Activated CD8-positive, alpha-beta memory T cell treated with anti-CD3 and anti-CD28 coated beads, Interleukin-2, amount 50 U/mL, for 48 hours (primary cell): ENCODE results near the gene PCDH9.

Source experiments
- DNase-seq: peaks from one replicate; pipeline ENCODE4 v3.0.0-alpha.2; 2020

PCDH9 gene

GRCh38 chr13:66410314-66410713, 819.8 kb downstream of the PCDH9 start:
- no peak for DNase-seq

GRCh38 chr13:66409542-66409941, 820.6 kb downstream of the PCDH9 start:
- no peak for DNase-seq

DNA sequence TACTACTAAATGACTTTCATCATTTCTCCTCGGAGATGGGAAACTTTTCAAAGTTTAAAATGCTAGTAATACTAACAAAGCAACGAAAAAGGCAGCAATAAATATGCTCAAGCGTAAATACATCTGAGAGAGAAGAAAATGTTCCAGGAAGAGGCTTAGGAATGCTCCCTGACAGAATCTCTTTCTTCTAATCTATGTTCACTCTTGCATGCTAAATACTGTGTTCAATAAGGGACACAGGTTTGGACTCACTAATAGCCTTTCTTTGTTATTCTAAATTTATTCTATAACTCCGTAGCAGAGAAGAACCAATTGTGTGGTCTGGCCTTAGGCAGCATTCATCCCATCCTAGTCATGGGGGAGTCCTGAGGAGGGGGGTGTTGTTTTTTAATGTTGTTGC, 823.0 kb downstream of the PCDH9 start:
- no peak for DNase-seq

DNA sequence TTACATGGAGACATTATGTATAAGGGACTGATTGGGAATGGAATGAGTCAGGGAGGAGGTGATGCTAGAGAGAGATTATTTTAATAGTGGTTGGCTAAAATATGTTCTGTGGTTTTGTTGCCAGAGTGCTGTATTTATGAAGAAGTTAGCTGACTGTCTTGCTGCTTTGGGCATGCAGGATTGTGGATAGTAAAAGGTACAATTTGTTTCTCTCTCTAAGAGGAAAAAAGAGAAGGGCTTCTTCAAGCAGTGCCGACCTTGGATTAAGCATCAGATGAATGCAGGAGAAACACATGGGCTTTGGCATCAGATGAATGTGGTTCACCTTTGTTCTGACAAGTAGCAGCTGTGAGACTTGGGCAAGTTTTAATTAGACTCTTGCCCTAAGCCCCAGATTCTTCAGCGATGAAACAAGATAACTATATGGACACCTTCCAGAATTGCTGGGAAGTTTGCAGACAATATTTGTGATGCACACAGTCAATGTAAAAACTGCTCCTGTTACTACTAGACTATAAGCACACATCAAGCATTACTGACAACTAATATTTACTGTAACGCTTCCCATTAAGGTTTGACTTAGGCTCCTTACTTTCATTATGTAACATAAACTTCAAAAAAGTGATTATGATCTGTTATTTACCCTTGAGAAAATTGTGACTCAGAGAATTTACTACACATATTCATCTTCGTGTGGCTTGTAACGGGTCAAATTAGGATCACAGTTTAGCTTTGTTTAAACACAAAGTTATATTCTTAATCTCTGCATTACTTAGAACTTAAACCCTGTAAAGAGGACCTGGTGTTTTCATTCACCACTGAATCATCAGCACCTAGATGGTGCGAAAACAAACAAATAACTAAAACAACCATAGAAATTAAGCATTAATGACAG, 824.0 kb downstream of the PCDH9 start:
- no peak for DNase-seq

DNA sequence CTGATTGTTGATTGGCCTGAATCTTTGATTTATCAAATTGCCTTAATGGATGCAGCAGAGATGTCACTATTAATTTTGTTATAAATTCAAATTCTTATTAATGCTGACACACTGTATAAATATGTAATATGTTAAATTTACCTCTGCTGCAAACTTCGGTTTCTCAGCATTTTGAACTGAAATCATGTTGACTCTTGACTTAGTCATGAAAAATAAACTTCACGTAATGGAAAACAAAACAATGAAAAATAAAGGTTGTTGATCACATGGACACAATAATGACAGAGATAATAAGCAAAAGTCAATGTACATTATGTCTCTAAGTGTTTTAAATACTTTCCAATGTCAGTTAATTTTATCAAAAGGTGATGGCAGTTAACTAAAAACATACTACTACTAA, 827.6 kb downstream of the PCDH9 start:
- DNase-seq, result no peak

DNA sequence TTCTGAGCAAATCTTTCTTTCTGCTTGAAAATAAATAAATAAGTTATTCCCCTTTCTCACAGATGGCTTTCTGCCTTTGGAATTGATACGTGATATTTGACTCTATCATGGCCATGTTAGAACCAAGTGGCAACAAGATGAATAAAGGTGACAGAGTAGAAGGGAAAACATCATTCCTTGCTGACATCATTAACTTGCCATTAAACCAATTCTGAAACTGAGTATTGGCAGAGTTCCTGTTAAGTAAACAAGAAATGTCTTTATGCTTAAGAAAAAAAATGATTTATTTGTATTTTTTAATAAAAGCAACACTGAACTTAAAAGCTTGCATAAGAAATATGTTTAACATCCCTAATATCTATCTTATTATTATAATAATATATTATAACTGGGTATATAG, 828.1 kb downstream of the PCDH9 start:
- no peak for DNase-seq

- DNase-seq, result no peak
These were observed 829.8 kb downstream of the PCDH9 start for GRCh38 chr13:66400292-66400691.

DNA sequence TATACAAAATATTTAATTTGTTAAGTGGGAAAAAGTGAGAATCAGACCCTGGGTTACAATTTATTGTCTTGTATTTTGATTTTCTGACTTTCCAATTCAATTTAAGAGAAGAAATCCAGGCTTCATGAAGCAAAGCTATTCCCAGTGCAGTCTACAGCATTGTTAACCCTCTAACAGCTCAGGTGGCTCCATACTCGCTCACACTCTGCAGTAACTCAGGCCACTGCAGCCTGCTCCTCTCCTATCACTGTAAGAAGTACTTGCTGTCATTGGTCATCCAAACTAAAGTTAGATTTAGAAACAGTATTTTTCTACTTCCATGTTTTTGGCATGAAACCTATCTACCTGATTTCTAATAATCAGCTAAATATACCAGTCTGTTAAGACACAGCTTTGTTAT, 830.3 kb downstream of the PCDH9 start:
- DNase-seq, result no peak

GRCh38 chr13:66397133-66397532, 833.0 kb downstream of the PCDH9 start:
- no peak for DNase-seq

GRCh38 chr13:66391322-66391721, 838.8 kb downstream of the PCDH9 start:
- no peak for DNase-seq

DNA sequence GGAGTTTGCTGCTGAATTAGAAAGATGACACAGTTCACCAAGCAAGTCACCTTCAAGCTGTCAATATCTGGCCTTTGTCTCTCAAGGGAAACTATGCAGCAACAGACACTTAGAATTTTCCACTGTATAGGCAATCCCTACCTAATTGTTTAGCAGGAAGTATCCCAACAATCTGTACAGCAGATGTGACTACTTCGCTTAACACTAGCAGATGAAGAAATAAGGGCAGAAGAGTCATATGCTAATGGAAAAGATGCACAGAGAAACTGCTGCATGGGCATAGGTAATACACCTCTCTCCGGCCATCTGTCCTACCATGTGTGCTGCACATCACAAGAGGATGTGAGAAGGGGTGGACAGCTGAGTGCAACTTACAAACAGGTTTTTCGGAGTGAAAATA, 851.2 kb downstream of the PCDH9 start:
- no peak for DNase-seq

GRCh38 chr13:66377569-66377968, 852.6 kb downstream of the PCDH9 start:
- no peak for DNase-seq

DNA sequence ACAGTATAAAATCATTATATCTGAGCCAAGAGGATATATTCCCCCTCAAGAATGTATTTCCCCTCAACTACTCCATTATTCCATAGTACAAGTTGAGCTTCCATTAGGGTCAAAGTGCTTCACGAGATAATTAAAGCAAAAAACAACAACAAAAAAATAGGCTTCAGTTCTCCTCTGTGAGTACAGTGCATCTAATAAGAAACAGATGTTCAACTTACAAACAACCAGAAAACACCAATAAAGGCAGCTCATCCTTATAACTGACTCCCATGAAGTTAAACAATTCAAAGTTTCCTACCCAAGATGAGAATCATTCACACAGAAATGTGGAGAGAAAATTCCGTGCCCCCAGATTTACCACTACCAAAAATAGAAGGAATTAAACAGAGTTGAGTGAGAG, 854.4 kb downstream of the PCDH9 start:
- DNase-seq, result no peak

DNA sequence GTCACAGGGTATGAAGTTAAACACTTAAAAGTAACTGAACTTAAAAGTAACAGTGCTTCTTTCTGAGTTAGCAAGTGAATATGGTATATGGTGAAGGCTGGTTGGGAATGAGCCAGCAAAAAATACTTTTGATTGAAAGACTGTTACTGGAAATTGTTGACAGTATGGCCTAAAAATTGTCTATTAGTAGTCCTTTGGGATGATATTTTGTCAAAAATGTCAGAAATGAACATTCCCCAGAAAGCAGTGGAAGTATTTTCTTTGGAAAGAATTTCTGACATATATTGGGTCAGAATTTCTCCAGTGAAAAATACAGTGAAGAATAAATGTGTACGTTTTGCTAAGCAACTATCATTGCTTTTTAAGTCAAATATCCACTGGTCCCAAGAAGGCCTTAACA, 860.5 kb downstream of the PCDH9 start:
- no peak for DNase-seq

GRCh38 chr13:66367356-66367755, 862.8 kb downstream of the PCDH9 start:
- DNase-seq, result no peak

GRCh38 chr13:66365101-66365500, 865.0 kb downstream of the PCDH9 start:
- no peak for DNase-seq

- no peak for DNase-seq
These were observed 865.8 kb downstream of the PCDH9 start for GRCh38 chr13:66364346-66364745.

- no peak for DNase-seq
These were observed 867.7 kb downstream of the PCDH9 start for GRCh38 chr13:66362485-66362884.

DNA sequence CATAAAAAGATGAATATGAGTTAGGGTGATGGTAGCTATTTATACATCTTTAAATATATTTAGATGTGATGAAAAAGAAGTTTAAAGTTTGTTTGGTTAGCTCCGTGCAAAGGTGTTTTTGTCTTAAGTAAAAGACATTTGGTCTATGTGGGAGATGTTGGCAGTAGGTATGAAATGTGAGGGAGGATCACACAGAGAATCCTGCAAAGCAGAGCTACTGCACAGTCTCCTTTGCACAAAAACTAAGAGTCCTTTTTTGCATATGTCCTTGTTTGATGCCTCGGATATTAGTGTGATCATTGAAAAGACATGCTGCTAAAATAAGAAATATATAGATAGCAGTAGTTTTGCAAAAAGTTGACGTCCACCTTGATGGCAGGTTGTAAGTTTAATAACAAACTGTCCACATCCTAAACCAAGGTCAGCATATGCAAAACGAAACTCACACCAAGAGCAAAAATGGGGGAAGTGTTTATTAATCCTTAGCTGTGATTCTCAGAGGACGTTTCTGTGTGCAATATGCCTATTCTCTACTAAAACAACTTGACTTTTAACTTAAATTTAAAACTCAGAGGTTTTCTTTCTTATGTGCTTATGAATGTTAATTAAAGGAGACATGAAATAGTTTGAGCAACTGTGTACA, 870.1 kb downstream of the PCDH9 start:
- DNase-seq, result no peak

DNA sequence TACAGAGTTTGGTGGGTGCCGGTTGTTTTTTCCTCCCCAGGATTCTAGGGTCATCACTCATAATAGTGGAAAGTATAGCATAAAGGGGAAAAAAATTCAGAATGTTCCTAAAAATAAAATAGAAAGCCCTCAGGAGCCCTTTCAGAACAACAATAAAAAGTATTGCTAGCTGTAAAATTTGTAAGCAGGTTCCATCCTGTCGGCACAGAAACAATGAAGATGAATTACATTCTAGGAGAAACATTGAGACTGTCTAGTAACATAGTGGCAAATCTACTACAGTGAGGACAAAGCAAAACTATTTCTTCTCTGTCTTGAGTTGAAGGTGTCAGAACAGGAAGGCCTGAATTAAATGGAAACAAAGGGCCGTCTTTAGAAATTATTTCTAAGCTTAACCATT, 870.7 kb downstream of the PCDH9 start:
- DNase-seq, result no peak

DNA sequence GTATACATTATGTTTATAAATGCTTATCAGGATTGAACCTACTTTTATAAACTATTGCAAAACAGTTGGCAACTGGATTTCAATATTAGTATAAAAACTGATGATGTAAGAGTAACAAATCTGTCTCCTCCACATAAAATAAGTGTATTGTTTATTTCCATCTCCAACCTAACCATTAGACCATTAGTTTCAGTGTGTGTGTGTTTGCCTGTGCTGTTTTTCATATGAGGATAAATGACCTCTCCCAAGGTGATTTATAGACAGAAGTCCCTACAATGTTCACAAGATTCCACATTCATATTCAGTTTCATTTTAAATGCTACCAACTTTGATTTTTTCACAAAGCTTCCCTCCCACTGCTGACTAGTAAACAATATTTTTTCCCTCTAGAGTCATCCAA, 871.6 kb downstream of the PCDH9 start:
- no peak for DNase-seq

- no peak for DNase-seq
These were observed 872.7 kb downstream of the PCDH9 start for GRCh38 chr13:66357463-66357862.

GRCh38 chr13:66354879-66355751, 875.0 kb downstream of the PCDH9 start:
- no peak for DNase-seq

- no peak for DNase-seq
These were observed 876.5 kb downstream of the PCDH9 start for GRCh38 chr13:66353664-66354063.
